K562 (cell line): ENCODE results near the gene ZNF200.

Experiments
- EHMT2 ChIP-seq: fragments of 450-650 bp; IDR thresholded peaks from 2 replicates; pipeline ENCODE4 v1.6.1; 2018; ENCODE audit warnings: antibody characterized with exemption
- NFIC ChIP-seq: fragments of 450-650 bp; IDR thresholded peaks from 2 replicates; pipeline ENCODE4 v1.6.1; 2017; ENCODE audit warnings: mild to moderate bottlenecking, inconsistent platforms
- ZFP30 ChIP-seq: fragments of 250-450 bp; sonication (Bioruptor Pico); IDR thresholded peaks from 2 replicates; pipeline ENCODE4 v1.8.0; 2022; ENCODE audit warnings: moderate library complexity, mild to moderate bottlenecking, inconsistent platforms, borderline replicate concordance
- ZNF354B ChIP-seq: fragments of 250-450 bp; sonication (Bioruptor Pico); IDR thresholded peaks from 2 replicates; pipeline ENCODE4 v1.4.0; 2020
- TF ChIP-seq, protein P1 (sequence below): sonication (generic); formaldehyde crosslinking; IDR thresholded peaks from 2 replicates; pipeline ENCODE4 v1.8.1; 2023; ENCODE audit warnings: missing genetic modification reagents, mild to moderate bottlenecking, borderline replicate concordance

- no peak for TF ChIP-seq ZFP30 (CRISPR knock-in tag)
- TF ChIP-seq EHMT2, result no peak
- TF ChIP-seq, protein P1, sequence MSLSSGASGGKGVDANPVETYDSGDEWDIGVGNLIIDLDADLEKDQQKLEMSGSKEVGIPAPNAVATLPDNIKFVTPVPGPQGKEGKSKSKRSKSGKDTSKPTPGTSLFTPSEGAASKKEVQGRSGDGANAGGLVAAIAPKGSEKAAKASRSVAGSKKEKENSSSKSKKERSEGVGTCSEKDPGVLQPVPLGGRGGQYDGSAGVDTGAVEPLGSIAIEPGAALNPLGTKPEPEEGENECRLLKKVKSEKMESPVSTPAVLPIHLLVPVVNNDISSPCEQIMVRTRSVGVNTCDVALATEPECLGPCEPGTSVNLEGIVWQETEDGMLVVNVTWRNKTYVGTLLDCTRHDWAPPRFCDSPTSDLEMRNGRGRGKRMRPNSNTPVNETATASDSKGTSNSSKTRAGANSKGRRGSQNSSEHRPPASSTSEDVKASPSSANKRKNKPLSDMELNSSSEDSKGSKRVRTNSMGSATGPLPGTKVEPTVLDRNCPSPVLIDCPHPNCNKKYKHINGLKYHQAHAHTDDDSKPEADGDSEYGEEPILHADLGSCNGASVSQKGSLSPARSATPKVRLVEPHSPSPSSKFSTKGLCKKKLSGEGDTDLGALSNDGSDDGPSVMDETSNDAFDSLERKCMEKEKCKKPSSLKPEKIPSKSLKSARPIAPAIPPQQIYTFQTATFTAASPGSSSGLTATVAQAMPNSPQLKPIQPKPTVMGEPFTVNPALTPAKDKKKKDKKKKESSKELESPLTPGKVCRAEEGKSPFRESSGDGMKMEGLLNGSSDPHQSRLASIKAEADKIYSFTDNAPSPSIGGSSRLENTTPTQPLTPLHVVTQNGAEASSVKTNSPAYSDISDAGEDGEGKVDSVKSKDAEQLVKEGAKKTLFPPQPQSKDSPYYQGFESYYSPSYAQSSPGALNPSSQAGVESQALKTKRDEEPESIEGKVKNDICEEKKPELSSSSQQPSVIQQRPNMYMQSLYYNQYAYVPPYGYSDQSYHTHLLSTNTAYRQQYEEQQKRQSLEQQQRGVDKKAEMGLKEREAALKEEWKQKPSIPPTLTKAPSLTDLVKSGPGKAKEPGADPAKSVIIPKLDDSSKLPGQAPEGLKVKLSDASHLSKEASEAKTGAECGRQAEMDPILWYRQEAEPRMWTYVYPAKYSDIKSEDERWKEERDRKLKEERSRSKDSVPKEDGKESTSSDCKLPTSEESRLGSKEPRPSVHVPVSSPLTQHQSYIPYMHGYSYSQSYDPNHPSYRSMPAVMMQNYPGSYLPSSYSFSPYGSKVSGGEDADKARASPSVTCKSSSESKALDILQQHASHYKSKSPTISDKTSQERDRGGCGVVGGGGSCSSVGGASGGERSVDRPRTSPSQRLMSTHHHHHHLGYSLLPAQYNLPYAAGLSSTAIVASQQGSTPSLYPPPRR (CRISPR knock-in tag), result no peak
- no peak for TF ChIP-seq NFIC
- TF ChIP-seq ZNF354B, result no peak
Measured at GRCh38 chr16:3190949-3191353, 44.0 kb downstream of the ZNF200 start.
